Activated naive CD4-positive, alpha-beta T cell (primary cell): Measurements from ENCODE around the gene LYSMD1.

Experiments used
- DNase-seq, 4 experiments: peaks; one replicate each; lab custom pipeline; 2025; lab: John Stamatoyannopoulos, UW

LYSMD1 gene

DNA sequence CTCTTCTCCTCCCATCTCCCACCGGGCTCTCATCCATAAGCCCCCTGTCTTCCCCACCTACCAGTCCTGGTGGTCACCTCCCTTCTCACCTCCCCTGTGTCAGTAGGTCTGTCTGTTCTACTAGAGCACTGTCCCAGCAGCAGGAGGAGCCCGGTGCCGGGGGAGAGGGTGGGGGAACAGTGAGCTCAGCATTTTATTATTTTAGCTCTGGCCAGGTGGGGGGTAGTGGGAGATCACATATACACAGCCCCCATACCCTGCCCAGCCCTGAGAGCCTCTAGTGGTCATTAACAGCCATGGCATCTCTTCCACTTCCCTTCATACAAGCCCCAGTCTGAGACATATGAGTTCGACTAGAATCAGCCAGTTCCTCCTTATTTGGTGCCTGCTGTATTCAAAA lies 10.2 kb upstream of the LYSMD1 start, which contains the start of gene TMOD4:
TSS of gene TMOD4 (minus strand) at position 119 of the 400 bp plus-strand sequence. CDS start 1,106 bp downstream, outside the sequence.
- DNase-seq: no peak

DNA sequence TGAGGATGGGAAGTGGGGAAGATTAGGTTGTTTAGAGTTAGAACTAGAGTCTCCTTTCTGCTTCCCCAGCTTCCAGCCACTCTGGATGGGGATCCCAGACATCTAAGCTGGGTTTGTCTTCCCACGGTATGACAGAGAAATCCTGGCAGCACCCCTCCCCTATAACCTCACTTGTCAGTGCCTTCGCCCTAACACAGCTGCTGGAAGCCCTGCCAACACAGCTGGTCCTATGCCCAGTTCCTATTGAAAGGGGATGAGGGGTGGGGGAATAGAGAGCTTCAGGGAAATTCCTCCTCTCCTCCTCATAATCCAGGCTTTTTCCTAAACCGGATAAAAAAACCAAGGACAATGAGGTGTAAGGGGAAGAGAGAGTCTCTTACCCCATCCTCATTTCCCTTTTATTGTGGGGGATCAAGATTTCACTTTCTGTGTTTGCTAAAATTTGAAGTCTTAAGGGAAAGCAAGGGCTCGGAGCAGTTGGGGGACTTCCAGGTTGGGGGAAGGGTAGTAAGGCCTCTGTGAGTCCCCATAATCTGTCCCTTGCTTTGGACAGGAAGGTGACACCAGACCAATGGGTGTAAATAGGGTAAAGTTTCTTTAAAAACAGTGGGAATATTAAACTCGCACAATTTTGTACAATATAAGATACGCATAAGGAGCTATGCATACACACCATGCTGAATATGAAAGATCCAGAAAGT lies 9.5 kb upstream of the LYSMD1 start:
- no peak for DNase-seq

DNA sequence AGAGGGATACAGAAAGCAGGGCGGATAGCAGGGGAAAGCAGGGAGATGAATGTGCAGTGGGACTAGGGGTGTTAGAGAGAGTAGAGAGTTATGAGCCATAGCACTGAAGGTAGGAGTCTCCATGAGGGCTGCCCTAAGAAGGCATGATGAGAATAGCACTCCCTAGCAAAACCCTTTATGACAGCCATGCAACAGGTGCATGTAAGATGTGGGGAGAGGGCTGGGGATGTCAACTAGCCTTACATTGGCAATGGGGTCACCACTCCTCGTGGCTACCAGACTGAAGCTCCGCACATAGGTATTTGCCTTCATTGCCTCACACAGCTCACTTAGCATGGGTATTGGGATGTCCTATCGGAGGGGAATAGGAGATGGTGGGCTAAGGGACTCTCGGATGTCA lies 5.5 kb upstream of the LYSMD1 start:
- DNase-seq: no peak

DNA sequence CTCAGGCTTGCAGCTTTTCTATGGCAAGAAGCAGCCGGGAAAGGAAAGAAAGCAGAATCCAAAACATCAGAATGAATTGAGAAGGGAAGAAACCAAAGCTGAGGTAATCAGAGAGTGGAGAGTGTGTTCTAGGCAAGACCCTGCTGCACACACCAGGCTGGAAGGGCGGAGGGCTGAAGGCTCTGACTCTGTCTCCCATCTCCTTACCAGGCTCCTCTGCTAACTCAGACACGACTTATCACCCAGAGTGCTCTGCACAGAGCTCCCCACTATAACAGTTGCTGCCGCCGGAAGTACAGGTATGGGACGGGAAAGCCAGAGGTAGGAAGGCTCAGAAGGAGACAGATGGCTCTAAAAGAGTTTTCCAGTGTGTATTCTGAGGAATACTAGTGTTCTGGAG lies 1.4 kb upstream of the LYSMD1 start:
- DNase-seq: no peak

DNA sequence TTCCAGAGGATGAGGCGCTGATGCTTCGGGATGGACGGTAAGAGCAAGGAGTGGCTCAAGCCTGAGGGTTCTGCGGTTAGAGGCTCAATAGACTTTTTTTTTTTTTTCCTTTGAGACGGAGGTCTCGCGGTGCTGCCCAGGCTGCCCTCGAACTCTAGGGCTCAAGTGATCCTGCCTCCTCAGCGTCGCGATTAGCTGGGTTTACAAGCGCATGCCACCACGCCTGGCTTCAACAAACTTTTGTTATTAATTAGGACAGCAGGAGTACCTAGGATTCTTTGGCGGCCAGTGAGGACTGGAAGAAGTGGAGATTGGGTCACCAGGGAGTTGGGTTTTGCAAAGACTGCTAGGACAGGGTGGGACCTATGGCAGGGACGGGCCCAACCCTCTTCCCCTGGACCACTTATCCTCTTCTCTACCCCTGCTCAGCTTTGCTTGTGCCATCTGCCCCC lies 829 bp upstream of the LYSMD1 start:
- DNase-seq: no peak

DNA sequence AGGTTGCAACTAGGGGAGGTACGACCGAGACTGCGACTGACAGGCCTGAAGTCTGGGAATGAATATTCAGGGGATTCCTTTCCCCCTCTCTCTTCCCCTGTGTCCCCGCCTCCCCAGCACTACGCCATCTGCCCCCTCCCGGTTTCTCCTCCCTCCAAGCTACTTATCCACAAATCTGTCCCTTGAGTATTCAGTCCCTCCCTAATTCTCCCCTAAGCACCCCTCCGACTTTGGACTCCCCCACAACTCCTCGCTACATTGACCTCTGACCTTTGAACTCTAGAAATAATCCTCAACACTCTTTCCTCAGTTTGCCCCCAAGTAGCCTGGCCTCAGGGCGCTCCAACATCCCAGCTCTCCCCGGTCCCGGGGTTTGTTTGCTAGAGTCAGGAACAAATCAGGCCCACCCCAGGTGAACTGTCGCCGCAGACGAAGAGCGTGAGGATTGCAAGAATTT lies 393 bp downstream of the LYSMD1 start:
- no peak for DNase-seq

DNA sequence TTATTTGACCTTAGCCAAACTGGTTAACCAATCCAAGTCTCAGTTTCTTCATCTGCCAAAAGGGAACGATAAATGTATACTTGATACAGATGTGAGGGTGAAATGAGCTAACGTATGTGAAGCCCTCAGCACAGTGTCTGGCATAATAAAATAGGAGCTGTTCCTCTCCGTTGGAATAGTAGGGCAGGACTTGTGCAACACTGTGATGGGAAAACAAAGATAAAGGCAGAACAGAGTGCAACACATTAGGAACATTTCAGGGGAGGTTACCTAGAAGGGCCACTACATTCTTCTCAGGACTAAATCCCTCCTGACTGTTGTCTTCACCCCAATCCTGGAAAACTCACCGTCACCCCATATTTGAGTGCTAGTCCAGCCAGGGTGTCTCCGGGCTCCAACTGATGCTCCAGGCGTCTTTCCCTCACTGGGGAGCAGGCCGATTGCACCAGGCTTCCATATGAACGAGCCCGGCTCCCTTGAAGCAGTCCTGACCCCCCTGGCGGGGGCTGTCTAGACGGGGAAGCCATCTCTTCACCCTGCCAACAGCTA lies 896 bp downstream of the LYSMD1 start:
- no peak for DNase-seq

DNA sequence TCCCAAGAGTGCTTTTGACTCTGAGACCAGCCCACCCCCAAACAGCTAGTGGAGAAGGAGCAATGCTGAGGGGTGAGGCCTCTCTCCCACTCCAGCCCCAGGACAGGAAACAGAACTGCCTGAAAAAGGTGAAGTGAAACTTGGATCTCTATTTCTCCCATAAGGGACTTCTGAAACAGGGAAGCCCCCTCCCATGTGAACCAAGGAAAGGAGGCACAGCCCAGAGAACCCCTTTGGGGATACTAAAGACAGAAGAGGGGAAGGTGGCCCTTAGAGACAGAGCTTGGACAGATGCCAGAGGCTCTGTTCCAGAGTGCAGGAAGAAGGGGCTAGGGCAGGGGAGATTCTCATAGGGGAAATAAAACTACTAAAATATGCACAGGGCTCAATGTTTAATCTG lies 6.3 kb downstream of the LYSMD1 start:
- DNase-seq: no peak

DNA sequence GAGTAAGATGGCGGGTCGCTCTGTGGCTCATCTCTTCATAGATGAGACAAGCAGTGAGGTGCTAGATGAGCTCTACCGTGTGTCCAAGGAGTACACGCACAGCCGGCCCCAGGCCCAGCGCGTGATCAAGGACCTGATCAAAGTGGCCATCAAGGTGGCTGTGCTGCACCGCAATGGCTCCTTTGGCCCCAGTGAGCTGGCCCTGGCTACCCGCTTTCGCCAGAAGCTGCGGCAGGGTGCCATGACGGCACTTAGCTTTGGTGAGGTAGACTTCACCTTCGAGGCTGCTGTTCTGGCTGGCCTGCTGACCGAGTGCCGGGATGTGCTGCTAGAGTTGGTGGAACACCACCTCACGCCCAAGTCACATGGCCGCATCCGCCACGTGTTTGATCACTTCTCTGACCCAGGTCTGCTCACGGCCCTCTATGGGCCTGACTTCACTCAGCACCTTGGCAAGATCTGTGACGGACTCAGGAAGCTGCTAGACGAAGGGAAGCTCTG lies 6.9 kb downstream of the LYSMD1 start:
- no peak for DNase-seq

DNA sequence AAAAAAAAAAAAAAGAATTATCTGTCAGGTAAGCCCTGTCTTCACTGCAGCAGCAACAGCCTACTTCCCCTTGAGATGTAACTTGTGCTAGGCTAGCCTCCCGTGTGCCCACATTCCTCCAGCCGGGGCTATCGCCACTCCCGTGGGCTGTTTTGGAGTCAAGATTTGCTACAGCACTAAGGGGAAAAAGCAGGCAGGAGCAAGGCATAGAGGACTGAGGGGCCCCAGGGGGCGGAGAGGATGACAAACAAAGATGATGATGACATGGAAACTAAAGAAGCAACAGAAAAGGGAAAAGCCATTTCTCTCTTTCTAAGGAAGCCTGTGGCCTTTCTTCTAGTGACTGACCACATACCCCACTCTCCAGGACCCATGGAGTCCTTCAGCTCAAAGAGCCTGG lies 7.4 kb downstream of the LYSMD1 start:
- no peak for DNase-seq

DNA sequence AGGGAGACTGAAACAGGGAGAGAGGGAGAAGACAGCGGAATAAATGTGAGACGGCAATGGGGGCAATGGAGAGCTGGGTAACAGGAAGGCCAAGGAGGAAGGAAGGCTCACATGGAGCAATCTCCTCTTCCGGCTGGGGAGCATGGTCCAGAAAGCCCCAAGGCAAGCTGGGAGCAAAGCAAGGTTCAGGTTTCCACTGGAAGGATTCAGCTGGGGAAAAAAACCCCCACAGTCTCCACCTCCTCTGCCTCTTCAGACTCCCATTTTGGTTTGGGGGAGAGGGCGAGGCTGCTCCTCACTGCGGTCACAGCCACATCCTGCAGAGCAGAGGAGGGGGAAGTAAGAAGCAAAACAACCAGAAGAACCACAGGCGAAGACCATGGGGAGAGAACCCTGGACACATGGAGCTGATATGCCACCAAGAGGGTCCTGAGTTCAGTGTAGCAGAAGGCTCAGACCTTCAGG lies 8.6 kb downstream of the LYSMD1 start:
- DNase-seq: peak in 2 of 4 experiments; percentile 27 to 45

DNA sequence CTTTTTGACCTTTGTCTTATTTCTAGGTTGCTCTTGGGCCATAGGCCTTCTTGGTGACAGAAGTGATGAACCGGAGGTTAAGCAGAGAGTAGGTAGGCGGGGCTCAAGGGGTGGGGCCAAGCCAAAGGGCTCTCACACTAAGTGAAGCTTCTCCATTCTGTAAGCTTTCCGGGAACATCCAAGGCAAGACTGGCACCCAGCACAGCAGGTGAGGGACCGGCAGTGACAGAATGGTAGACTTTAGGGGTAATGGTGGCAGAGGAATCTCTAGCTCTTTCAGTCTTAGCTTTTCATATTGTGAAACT lies 9.2 kb downstream of the LYSMD1 start, which contains the start of gene TNFAIP8L2:
TSS of gene TNFAIP8L2 (plus strand) at position 135 of the 305 bp plus-strand sequence. CDS start 2,049 bp downstream, outside the sequence.
- peak in 3 of 4 experiments; percentile 24 to 75 (median 51) for DNase-seq

DNA sequence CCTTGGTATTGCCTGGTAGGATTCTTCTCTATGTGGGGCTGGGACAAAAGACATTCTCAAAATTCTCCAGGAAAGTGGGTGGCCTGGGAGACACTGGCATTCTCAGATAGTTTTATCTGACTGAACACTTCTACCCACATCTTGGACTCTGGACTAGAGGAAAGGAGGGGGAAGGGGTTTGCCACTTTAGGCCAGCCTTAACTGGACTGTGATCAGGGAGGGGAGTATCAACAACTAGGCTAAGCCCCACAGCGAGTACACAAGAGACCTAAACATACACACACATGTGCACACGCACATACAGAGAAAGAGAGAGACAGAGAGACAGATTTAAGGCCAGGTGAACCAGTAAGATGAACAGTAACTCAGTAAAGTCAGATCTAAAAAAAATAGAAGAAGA lies 18.0 kb downstream of the LYSMD1 start:
- DNase-seq: no peak

DNA sequence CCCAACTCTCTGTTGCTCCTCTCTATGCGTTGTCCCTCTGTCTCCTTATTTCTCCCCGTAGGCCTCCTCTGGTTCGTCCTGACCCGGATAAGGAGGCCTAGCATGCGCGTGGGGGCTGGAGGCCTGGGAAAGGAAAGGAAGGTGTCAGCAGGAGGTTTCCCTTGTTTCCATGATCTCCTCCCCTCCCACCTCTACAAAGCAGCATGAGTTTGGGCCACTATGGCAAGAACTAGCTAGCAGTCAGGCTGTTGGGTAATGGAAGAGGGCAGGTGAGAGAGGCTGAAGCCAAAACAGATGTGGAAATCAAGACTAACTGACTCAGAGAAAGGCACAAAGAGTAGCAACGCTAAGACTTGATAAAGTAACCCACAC lies 18.6 kb downstream of the LYSMD1 start:
- DNase-seq: no peak

DNA sequence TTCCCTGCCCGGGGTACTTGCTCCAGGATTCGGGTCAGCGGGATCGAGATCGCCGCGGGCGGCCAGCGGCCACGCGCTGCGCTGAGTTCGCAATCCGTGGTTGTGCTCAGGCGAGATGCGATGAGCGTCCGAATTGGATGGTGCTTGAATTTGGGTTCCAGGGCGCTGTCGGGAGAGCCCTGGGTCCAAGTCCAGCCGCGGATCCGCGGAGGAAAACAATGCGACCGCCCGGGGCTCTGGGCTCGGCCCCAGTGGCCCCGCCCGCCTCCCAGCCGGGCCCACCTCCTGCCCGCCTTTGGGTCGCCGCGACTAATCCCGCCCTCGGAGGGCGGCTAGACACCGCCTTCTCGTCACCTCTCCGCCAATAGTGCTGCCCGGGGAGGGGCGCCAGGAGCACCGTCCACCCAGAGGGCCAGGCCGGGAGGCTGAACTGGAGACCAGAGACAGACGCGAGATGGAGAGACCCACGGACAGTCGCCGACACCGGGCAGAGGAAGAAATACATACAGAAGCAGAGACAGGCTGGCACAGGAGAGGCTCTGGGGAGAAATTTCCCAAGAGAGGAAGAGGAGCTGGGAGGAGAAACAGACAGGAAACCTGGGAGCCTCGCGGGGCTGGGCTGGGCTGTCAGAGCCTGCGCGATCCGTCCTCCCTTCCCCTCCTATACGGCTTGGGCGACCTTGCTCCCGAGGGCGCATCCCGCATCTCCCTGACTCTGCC lies 19.1 kb downstream of the LYSMD1 start, which contains the start of gene SEMA6C:
TSS of gene SEMA6C (minus strand) at position 220 of the 720 bp plus-strand sequence. CDS start 4,010 bp downstream, outside the sequence.
- peak; percentile 62 to 81 (median 69) for DNase-seq

DNA sequence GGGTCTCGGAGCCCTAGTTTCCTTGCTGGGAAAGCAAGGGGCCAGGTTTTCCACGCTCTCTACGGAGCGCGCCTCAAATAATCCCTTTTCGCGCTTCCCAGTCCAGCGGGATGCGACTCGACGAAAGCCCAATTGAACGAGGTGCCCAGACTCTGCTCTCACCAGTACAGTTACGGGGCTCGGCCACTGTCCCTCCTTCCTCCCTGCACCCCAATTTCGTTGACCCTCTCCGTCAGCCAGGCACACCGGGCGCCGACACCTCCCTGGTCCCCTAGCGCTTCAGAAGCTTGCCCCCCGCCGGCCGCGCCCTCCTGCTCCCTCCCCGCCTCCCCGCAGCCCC lies 19.7 kb downstream of the LYSMD1 start:
- DNase-seq: no peak

DNA sequence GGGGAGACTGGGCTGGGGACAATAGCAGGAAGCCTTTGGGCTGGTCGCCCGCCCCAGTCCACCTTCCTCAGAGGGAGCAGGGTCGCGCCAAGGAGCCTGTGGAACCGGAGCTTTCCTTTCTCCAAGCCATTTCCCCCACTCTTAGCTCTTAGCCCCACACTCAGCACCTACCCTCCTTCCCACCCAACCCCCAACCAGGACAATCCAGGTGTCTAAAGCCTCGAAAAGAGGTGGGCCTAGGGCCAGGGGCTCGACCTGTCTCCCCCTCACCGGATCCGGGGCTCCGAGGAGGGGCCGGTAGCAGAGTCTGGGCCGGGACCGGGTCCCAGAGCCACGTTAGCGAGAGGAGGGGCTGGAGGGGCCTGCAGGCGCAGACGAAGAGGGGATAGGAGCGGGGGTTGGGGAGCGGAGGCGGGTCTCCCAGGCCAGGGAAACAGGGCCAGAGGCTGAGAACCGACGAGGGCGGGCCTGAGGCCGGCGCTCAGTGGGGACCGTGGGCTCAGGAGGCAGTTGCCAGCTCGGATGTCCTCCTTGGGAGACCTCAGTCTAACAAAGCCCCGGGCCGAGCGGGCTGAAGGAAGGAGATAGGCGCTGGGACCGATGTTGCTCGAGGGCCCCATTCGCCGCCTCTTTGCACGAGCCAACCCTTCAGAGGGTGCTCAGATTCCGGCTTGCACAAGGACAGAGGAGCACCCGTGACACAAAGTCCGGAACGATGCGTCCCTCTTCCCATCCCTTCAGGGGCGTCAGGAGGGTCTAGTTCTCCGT lies 20.2 kb downstream of the LYSMD1 start:
- DNase-seq: peak in 1 of 4 experiments; percentile 23

DNA sequence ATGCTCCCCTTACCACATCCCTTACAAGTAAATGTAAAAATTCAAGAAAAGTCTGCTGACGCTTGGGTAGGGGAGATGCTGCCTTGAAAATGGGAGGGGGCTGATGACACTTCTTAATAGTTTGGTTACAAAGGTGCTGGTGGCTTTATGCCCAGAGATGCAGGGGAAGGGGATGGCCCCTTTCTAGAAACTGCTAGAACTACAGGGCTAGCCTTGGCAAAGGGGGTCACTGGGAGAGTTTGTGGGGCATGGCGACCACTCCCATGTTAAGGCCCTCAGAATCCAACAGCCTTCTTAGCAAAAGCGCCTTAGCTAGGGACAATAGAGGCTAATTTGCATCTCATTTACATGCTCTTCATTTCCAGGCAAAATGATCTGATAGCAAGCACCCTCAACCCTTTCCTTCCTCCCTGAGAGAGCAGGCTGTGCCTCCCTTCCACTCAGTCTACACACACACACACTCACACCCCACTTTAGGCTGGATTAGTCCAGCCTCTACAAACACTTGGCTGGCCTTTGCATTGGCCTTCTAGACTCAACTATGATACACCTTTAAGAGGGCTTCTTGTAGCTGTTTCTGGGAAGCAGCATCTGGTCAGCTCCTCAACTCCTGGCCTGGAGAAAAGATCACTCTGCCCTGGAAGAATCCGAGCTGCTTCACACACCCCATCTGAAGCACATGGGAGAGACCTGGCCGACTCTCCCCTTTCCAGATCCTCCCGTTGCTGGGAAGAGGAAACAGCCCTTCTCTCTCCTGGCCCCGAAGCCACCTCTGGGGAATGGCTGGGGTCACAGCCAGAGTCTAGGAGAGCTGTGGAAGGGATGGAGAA lies 21.0 kb downstream of the LYSMD1 start:
- DNase-seq: no peak

DNA sequence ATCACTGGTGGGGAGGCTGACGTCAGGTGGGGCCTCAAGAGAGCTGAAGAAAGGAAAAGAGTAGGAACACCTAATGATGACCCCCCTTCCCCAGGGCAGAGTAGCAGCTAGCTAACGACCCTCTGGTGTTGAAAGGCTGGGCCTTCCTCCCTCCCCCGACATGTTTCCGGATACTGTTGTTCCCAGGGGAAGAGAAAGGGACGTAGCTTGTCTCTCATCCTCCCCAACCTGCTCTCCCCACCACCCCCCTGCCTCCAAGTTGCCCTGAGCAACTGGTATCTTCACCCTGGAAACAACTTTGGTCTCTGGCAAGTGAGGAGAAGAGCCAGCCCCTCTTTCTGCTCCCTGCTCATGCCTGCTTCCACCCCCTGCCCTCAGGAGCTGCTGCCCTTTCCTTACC lies 21.7 kb downstream of the LYSMD1 start:
- DNase-seq: no peak

DNA sequence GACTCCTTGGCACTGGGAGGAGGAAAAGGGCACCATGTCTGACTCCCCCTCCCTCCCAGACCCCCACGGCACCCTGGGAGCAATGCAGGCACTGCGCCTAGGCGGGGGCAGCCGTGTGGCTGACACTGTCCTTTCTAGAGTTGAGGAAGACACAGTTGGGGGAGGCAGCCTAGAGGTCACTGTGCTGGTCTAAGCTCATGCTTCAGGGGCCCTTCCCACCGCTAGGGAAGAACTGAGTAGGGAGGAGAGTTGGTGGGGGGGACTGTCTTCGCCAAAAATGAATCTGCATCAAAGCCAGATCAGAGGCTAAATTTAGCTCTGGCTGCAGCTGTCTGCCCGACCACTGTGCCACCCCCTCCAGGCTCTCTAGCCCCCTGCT lies 22.7 kb downstream of the LYSMD1 start:
- DNase-seq: no peak

DNA sequence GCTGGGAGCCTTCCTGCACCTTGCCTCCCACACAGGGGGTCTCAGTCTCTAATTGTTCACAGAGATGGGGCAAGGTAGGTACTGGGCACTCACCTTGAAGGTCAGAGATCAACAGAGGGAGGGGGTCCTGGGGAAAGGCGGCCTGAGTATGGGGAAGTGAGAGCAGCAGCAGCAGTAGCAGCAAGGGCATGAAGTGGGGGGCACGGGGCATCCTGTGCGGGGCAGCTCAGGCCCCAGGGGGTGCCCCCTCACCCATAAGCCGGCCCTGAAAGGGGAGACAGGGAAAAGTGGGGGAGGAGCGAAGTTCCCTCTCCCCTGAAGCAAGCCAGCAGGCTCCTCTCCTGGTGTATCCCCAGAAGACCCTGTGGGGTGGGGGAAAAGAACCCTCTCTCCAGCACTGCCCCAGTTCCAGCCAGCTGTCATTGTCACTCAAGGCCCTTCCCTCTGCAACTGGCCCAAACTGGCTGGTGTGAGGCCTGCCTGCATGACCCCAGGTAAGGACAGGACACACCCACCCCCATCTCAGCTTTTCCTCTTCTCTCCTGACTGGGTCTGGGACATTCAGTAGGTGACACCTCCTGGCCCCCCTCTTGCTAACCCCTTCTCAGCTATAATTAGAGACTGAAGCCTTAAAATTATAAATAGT lies 23.2 kb downstream of the LYSMD1 start:
- DNase-seq: no peak
